Raji (cell line): ENCODE results near the gene PHF2.

Experiments used
- POLR2A ChIP-seq: IDR thresholded peaks from 2 replicates; pipeline ENCODE4 v1.6.1; 2011; ENCODE audit warnings: low read depth, low read length, control low read depth; ENCODE audit not compliant: insufficient read depth

PHF2 gene

GRCh38 chr9:93664549-93665120, 88.3 kb downstream of the PHF2 start:
- TF ChIP-seq POLR2A = no peak

GRCh38 chr9:93665128-93665636, 88.8 kb downstream of the PHF2 start:
- no peak for TF ChIP-seq POLR2A

GRCh38 chr9:93665637-93666438, 89.5 kb downstream of the PHF2 start:
- TF ChIP-seq POLR2A = no peak

GRCh38 chr9:93667006-93667405, 90.6 kb downstream of the PHF2 start:
- no peak for TF ChIP-seq POLR2A

GRCh38 chr9:93667627-93668026, 91.2 kb downstream of the PHF2 start:
- no peak for TF ChIP-seq POLR2A

- no peak for TF ChIP-seq POLR2A
Measured at GRCh38 chr9:93668261-93668871, 92.0 kb downstream of the PHF2 start.

GRCh38 chr9:93669116-93669957, 93.0 kb downstream of the PHF2 start:
- no peak for TF ChIP-seq POLR2A

GRCh38 chr9:93669958-93670207, 93.5 kb downstream of the PHF2 start:
- TF ChIP-seq POLR2A = no peak

GRCh38 chr9:93670208-93671019, 94.0 kb downstream of the PHF2 start:
- TF ChIP-seq POLR2A = no peak

GRCh38 chr9:93671020-93671338, 94.6 kb downstream of the PHF2 start:
- TF ChIP-seq POLR2A = no peak

GRCh38 chr9:93673021-93673838, 96.8 kb downstream of the PHF2 start:
- TF ChIP-seq POLR2A = no peak

- TF ChIP-seq POLR2A = no peak
Measured at GRCh38 chr9:93673839-93674334, 97.5 kb downstream of the PHF2 start.

- no peak for TF ChIP-seq POLR2A
Measured at GRCh38 chr9:93674580-93675335, 98.4 kb downstream of the PHF2 start.
